ENCODE data around the gene ECSIT. TPM values are rescaled to one million over a fixed set of nuclear protein-coding genes. Genes with fewer than 3 reads are reported as not detected.

The ECSIT gene
- total RNA-seq, 1 donor from 2014 or later, result 92.9 TPM

- DNase-seq (ENCODE audit: low spot score), result no peak
- intact Hi-C loops (cut with DNase I), result no loop called here
Observed at GRCh38 chr19:11552666-11553372, 23.9 kb upstream of the ECSIT start.

- no peak for DNase-seq (ENCODE audit: low spot score)
- intact Hi-C loops (cut with DNase I), result no loop called here
Observed at GRCh38 chr19:11551603-11552235, 22.8 kb upstream of the ECSIT start.

GRCh38 chr19:11550265-11550664 lies 21.3 kb upstream of the ECSIT start:
- DNase-seq (ENCODE audit: low spot score), result no peak
- intact Hi-C loops (cut with DNase I), result no loop called here

GRCh38 chr19:11549386-11549953 lies 20.5 kb upstream of the ECSIT start:
- intact Hi-C loops (cut with DNase I), result no loop called here

GRCh38 chr19:11547929-11548700 lies 19.2 kb upstream of the ECSIT start:
- intact Hi-C loops (cut with DNase I), result no loop called here
- no peak for DNase-seq (ENCODE audit: low spot score)

More at GRCh38 chr19:11549386-11549953, 20.5 kb upstream of the ECSIT start:
- DNase-seq (ENCODE audit: low spot score), result no peak

DNA sequence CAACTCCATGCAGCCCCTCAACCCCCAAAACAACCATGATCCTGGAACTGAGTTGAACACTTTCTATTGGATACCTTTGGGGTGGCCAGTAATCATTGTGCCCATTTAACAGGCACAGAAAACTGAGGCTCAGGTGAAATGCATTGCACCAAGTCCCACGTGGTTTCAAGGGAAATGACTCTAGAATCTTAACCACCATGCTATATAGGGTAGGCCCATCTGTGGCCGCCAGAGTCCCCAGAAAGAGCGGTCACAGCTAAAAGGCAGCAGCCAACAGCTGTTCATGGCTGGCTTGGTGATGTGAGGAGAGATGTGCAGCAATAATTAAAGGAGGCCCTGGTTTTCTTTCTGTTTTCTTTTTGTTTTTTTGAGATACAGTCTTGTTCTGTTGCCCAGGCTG lies 12.3 kb upstream of the ECSIT start:
- no peak for DNase-seq (ENCODE audit: low spot score)
- intact Hi-C loops (cut with DNase I), result no loop called here

DNA sequence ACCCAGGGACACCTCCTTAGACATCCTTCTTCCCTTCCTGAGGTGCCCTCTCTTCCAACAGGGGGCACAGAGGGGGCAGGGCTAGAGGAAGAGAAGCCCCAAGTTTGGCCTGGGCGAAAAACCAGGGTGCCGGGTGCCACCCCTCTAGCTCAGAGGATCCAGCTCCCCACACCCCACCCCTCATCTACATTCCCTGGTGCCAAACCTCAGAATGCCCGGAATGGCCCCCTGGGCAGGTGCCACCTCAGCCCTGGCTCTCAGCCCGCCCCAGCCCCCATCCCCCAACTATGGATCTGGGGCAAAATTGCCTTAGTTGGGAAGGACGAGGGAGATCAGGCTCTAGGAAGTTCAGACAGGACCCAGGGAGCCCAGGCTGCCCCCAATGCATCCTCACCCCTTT lies 11.7 kb upstream of the ECSIT start:
- DNase-seq (ENCODE audit: low spot score), result no peak
- intact Hi-C loops (cut with DNase I), result no loop called here

DNA sequence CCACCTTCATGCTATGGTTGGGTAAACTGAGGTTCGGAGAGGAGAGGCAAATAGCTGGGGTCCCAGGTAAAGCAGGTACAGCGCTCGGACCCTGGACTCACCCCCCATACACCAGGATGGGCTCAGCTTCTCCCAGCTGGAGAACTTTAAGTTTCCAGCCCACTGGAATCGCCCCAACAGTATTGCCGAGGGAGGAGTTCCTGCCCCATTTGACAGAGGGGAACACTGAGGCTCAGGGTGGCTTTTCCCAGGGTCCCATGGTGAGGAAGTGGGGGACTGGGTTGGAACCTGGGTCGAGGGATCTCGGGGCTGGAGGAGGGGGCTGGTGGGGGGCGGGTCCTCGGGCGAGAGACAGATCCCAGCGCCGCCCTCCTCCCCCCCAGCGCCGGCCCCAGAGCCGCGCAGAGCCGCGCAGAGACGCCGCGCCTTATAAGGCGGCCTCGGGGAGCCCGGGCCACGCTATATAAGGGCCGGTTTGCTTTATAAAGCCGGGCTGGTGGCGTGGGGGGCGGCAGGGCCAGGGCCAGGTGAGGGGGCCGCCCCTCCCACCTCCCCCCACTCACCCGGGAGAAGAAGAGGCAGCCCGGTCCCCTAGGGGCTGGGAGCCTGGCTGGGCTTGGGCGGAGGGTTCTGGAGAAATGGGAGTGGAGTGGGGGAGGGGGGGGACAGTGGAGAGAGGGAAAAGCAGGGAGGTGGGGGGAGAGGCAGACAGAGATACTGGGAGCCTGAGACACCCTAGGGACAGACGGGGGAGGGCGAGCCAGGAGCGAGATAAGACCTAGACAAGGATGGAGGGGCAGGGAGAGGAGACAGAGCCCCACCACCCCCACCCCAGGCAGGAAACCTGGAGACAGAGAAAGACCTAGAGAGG lies 10.8 kb upstream of the ECSIT start:
- intact Hi-C loops (cut with DNase I), result no loop called here
- DNase-seq (ENCODE audit: low spot score), result no peak

GRCh38 chr19:11538232-11539036 lies 9.5 kb upstream of the ECSIT start, which contains the start of gene CNN1:
Gene CNN1 (plus strand): TSS chr19:11538851. CDS start chr19:11538928, 77 bp downstream.
- DNase-seq (ENCODE audit: low spot score), result peak; percentile 82
- intact Hi-C loops (cut with DNase I), result no loop called here

- intact Hi-C loops (cut with DNase I), result no loop called here
Observed at GRCh38 chr19:11535792-11536595, 7.1 kb upstream of the ECSIT start.

GRCh38 chr19:11534948-11535347 lies 6.0 kb upstream of the ECSIT start:
- no peak for DNase-seq (ENCODE audit: low spot score)
- intact Hi-C loops (cut with DNase I), result no loop called here

More at GRCh38 chr19:11535792-11536595, 7.1 kb upstream of the ECSIT start:
- peak; percentile 95 for DNase-seq (ENCODE audit: low spot score)

DNA sequence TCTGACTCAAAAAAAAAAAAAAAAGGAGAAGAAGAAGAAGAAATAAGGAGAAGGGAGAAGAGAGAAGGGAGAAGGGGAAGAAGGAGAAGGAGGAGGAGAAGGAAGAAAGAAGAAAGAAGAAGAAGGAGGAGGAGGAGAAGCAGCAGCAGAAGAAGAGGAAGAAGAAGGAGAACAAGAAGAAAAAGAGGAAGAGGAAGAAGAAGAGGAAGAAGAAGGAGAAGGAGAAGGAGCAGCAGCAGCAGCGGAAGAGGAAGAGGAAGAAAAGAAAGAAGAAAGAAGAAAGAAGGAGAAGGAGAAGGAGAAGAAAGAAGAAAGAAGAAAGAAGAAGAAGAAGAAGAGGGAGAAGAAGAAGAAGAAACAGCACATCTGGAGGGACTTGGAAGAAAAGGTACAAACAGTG lies 5.6 kb upstream of the ECSIT start:
- intact Hi-C loops (cut with DNase I), result no loop called here
- no peak for DNase-seq (ENCODE audit: low spot score)

- intact Hi-C loops (cut with DNase I), result no loop called here
- DNase-seq (ENCODE audit: low spot score), result peak; percentile 86
Observed at GRCh38 chr19:11530432-11530831, 1.5 kb upstream of the ECSIT start.

DNA sequence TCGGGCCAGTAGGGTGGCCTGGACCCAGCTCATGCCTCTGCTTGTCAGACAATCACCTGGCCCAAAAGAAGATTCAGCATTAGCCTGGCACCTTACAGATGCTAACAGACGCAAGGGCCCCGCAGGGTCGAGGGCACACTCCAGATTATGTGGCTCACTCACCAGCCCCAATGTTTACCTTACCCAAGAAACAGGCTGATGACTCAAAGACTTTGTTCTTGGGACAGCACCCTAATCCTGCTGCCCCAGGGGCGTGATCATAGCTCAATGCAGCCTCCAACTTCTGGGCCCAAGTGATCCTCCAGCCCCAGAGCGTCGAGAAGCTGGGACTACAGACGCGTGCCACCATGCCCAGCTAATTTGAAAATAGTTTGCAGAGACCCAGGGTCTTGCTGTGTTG lies 9.8 kb downstream of the ECSIT start:
- intact Hi-C loops (cut with DNase I), result no loop called here
- DNase-seq (ENCODE audit: low spot score), result no peak

- intact Hi-C loops (cut with DNase I), result no loop called here
- no peak for DNase-seq (ENCODE audit: low spot score)
Observed at GRCh38 chr19:11513946-11514345, 15.0 kb downstream of the ECSIT start.

- intact Hi-C loops (cut with DNase I), result no loop called here
- DNase-seq (ENCODE audit: low spot score), result no peak
Observed at GRCh38 chr19:11510444-11510843, 18.5 kb downstream of the ECSIT start.

- intact Hi-C loops (cut with DNase I), result no loop called here
- no peak for DNase-seq (ENCODE audit: low spot score)
Observed at GRCh38 chr19:11507370-11508078, 21.4 kb downstream of the ECSIT start.

Measured in cardiac septum (tissue), 1 donor.